ENCODE data around the gene UBQLN1. TPM values are rescaled to one million over a fixed set of nuclear protein-coding genes. Genes with fewer than 3 reads are reported as not detected.

Gene UBQLN1
- total and polyA plus RNA-seq, 9 of the 15 experiments (the other 6 are each of a cell fraction or from before 2014, with no cell fraction given) = 7.5 to 120 (median 52.8) TPM

GRCh38 chr9:83677596-83677995 is 30.2 kb downstream of the UBQLN1 start (continued):
- TF ChIP-seq, protein P1, sequence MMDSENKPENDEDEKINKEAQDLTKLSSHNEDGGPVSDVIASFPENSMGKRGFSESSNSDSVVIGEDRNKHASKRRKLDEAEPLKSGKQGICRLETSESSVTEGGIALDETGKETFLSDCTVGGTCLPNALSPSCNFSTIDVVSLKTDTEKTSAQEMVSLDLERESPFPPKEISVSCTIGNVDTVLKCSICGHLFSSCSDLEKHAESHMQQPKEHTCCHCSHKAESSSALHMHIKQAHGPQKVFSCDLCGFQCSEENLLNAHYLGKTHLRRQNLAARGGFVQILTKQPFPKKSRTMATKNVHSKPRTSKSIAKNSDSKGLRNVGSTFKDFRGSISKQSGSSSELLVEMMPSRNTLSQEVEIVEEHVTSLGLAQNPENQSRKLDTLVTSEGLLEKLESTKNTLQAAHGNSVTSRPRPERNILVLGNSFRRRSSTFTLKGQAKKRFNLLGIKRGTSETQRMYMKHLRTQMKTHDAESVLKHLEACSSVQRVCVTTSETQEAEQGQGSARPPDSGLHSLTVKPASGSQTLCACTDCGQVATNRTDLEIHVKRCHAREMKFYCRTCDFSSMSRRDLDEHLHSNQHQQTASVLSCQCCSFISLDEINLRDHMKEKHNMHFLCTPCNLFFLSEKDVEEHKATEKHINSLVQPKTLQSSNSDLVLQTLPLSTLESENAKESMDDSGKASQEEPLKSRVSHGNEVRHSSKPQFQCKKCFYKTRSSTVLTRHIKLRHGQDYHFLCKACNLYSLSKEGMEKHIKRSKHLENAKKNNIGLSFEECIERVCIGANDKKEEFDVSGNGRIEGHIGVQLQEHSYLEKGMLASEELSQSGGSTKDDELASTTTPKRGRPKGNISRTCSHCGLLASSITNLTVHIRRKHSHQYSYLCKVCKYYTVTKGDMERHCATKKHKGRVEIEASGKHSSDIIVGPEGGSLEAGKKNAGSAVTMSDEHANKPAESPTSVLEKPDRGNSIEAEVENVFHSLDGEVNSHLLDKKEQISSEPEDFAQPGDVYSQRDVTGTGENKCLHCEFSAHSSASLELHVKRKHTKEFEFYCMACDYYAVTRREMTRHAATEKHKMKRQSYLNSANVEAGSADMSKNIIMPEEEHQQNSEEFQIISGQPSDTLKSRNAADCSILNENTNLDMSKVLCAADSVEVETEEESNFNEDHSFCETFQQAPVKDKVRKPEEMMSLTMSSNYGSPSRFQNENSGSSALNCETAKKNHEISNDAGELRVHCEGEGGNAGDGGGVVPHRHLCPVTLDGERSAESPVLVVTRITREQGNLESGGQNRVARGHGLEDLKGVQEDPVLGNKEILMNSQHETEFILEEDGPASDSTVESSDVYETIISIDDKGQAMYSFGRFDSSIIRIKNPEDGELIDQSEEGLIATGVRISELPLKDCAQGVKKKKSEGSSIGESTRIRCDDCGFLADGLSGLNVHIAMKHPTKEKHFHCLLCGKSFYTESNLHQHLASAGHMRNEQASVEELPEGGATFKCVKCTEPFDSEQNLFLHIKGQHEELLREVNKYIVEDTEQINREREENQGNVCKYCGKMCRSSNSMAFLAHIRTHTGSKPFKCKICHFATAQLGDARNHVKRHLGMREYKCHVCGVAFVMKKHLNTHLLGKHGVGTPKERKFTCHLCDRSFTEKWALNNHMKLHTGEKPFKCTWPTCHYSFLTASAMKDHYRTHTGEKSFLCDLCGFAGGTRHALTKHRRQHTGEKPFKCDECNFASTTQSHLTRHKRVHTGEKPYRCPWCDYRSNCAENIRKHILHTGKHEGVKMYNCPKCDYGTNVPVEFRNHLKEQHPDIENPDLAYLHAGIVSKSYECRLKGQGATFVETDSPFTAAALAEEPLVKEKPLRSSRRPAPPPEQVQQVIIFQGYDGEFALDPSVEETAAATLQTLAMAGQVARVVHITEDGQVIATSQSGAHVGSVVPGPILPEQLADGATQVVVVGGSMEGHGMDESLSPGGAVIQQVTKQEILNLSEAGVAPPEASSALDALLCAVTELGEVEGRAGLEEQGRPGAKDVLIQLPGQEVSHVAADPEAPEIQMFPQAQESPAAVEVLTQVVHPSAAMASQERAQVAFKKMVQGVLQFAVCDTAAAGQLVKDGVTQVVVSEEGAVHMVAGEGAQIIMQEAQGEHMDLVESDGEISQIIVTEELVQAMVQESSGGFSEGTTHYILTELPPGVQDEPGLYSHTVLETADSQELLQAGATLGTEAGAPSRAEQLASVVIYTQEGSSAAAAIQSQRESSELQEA (IDR thresholded peaks at IDR 0.05; ENCODE audit: low read depth) = no peak
- TF ChIP-seq GTF2A2 (tag; IDR thresholded peaks at IDR 0.05) = no peak
- no peak for TF ChIP-seq TBL1XR1 (IDR thresholded peaks at IDR 0.05; ENCODE audit: low read length in 2 of 2)
- no peak for TF ChIP-seq HNRNPL (IDR thresholded peaks at IDR 0.05; ENCODE audit: low read depth, low read length)
- no peak for TF ChIP-seq CBX3 (IDR thresholded peaks at IDR 0.05; ENCODE audit: borderline replicate concordance in 1 of 2, low read length in 2 of 2)

All from K562 (cell line).